Spinal cord (tissue), 10 donors: ENCODE data around the gene TAOK2. TPM values are rescaled to one million over a fixed set of nuclear protein-coding genes. Genes with fewer than 3 reads are reported as not detected.

Source experiments
- DNase-seq, 6 donors: peaks; one replicate each; pipeline versions ENCODE4 v3.0.0 to v3.0.0-alpha.2; 2013 to 2015; ENCODE audit warnings: low spot score in 6 of 6, low read depth in 4 of 6
- H3K27ac ChIP-seq: one replicate; pipeline ENCODE4 v1.5.1; 2013; ENCODE audit warnings: low read depth, low read length, control low read depth
- H3K27me3 ChIP-seq: one replicate; pipeline ENCODE4 v1.6.1; 2013; ENCODE audit warnings: low read length; ENCODE audit not compliant: control insufficient read depth, insufficient read depth
- H3K36me3 ChIP-seq: one replicate; pipeline ENCODE4 v1.6.1; 2013; ENCODE audit warnings: low read length; ENCODE audit not compliant: control insufficient read depth, insufficient read depth
- H3K4me1 ChIP-seq: one replicate; pipeline ENCODE4 v1.6.1; 2013; ENCODE audit warnings: low read length; ENCODE audit not compliant: control insufficient read depth, insufficient read depth
- H3K4me3 ChIP-seq: one replicate; pipeline ENCODE4 v1.5.1; 2013; ENCODE audit warnings: low read depth, low read length, control low read depth
- H3K9me3 ChIP-seq: one replicate; pipeline ENCODE4 v1.6.1; 2013; ENCODE audit warnings: low read length; ENCODE audit not compliant: control insufficient read depth, insufficient read depth
- WGBS: methylation state at CpG from one replicate; pipeline ENCODE4 v1.1.5; 2013; ENCODE audit warnings: missing lambda C conversion rate; ENCODE audit not compliant: insufficient coverage; 5-methylcytosine and 5-hydroxymethylcytosine counted together
- polyA plus RNA-seq, 2 donors: library from polyadenylated mRNA; unstranded; fragments of 120-200 nt; gene quantifications; one replicate each; pipeline ENCODE4 v1.2.1, GENCODE V29; 2013; ENCODE audit not compliant: insufficient read length in 2 of 2
- total RNA-seq, 2 donors: library from RNA; depleted of rRNA in 1 of 2; stranded (reverse); fragments of 120-200 nt in 1 of 2; fragments of >200 nt in 1 of 2; gene quantifications; one replicate each; pipeline versions ENCODE4 v1.2.3 to v1.2.4, GENCODE V29; 2013 to 2014
- donor health status: healthy.

Gene TAOK2
- total and polyA plus RNA-seq, 4 donors = 42.2 to 87.1 (median 66.5) TPM

DNA sequence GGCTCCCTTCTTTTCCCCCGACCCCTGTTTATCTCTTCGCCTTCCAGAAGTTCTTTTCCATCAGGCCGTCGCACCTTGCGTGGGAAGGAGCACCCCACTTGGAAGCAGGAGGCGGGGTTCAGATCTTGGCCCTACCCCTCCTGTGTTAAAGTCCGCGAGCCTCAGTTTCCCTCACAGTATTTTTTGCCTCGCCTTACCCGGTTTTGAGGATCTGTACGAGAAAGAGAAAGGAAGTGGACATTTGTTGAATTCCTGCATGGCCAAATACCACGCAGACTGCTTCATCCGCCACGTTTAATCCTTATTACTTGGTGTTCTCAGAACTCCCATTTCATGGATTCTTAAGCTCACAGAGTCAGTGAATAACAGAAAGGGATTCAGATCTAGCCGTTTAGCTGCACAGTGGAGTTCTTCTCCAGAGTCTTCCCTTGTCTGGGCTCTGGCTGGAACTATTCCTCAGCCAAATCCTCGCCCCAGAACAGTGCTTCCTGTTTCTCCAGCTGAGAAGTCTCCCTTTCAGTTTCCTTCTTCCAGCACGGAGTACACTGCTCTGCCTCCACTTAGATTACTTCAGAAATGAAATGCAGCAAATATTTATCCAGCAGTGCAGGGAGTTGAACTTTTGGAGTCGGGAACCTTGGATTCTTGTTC, 11.2 kb upstream of the TAOK2 start:
- Histone ChIP-seq H3K27ac (peak overlapping the region; percentile 80), H3K4me1 (peaks cover 17% of the 10 kb centered on the region), H3K36me3 (no peaks in the 10 kb centered on the region), H3K4me3 (peak overlapping the region; percentile 86), H3K27me3 (no peaks in the 10 kb centered on the region), H3K9me3 (no peaks in the 10 kb centered on the region)
- DNase-seq = peak in 2 of 6 donors; percentile 10 to 23
- WGBS = 20% methylated on average over 13 of the region's 18 CpGs

DNA sequence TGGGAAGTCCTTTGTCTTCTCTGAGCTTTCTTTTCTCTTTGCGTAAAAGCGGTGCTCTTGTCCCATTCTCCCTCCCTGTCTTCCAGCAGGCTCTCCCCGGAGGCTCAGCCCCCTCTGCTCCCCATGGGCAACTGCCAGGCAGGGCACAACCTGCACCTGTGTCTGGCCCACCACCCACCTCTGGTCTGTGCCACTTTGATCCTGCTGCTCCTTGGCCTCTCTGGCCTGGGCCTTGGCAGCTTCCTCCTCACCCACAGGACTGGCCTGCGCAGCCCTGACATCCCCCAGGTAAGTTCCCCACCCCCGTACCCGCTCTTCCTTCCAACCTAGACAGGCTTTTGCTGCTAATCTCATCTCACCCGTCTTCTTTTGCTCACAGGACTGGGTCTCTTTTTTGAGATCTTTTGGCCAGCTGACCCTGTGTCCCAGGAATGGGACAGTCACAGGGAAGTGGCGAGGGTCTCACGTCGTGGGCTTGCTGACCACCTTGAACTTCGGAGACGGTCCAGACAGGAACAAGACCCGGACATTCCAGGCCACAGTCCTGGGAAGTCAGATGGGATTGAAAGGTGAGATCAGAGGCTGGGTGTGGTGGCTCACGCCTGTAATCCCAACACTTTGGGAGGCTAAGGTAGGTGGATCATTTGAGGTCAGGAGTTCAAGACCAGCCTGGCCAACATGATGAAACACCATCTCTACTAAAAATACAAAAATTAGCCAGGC, 10.5 kb upstream of the TAOK2 start:
- peak overlapping the region; percentile 80 for H3K27ac ChIP-seq
- 87% methylated on average over 13 of the region's 14 CpGs for WGBS
- peak overlapping the region; percentile 86 for H3K4me3 ChIP-seq
- no peak for DNase-seq
- peaks cover 3% of the 10 kb centered on the region for H3K36me3 ChIP-seq
- no peaks in the 10 kb centered on the region for H3K27me3 ChIP-seq
- H3K9me3 ChIP-seq = no peaks in the 10 kb centered on the region
- peaks cover 17% of the 10 kb centered on the region for H3K4me1 ChIP-seq

DNA sequence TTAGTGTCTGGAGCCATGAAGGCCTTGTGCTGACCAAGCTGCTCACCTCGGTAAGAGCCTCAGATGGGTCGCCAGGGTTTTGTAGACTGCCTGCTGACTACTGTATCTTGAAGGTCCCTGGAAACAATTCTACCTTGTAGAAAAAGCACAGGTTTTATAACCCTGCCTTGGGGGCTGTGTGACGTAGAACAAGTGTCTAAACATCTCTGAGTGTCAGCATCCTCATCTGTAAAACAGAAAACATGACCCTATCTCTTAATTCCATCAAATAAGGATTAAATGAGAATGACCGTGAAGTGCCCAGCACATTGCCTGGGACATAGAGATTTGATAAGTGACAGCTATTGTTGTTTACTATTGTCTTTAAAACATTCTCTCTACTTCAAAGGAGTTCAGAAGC, 5.5 kb upstream of the TAOK2 start:
- Histone ChIP-seq H3K27ac (no peak overlapping the region), H3K9me3 (no peaks in the 10 kb centered on the region), H3K27me3 (no peaks in the 10 kb centered on the region), H3K36me3 (peaks cover 30% of the 10 kb centered on the region), H3K4me1 (peaks cover 3% of the 10 kb centered on the region), H3K4me3 (no peak overlapping the region)
- no peak for DNase-seq
- 89% methylated on average over 2 of the region's 4 CpGs for WGBS

DNA sequence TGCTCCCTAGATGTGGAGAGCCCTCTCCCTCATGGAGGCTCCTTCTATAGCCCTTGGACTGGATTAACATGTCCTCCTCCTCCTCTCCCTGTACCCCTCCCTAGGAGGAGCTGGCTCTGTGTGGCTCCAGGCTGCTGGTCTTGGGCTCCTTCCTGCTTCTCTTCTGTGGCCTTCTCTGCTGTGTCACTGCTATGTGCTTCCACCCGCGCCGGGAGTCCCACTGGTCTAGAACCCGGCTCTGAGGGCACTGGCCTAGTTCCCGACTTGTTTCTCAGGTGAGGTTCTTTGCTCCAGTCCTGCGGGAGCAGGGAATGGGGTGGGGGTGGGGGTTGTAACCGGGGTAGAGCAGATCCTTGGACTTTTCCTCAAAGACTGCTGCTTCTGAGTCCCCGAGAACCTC, 2.4 kb upstream of the TAOK2 start:
- no peaks in the 10 kb centered on the region for H3K9me3 ChIP-seq
- H3K27me3 ChIP-seq = no peaks in the 10 kb centered on the region
- peaks cover 30% of the 10 kb centered on the region for H3K36me3 ChIP-seq
- WGBS = 96% methylated on average over 6 of the region's 8 CpGs
- no peak overlapping the region for H3K4me3 ChIP-seq
- H3K4me1 ChIP-seq = peaks cover 20% of the 10 kb centered on the region
- DNase-seq = no peak
- no peak overlapping the region for H3K27ac ChIP-seq

DNA sequence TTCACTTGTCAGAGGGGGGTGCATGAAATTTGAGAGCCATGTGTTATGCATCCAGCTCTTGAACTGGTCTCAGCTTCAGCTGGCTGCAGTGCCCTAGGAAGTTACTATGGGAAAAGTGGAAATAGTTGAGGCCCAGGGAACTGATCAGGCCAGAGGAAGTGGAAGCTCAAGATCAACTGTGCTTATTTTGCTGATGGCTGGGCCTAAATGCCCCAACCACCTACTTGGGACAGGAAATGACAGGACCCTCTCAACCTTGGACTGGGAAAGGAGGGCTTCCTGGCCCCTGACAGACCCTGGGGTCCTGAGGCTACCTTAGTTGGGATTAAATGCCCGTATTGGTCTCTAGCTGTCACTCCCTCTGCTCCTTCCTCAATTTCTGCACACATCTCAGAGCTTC, 1.2 kb upstream of the TAOK2 start:
- DNase-seq = no peak
- 100% methylated on average over 1 of the region's 1 CpG for WGBS
- H3K27ac ChIP-seq = no peak overlapping the region
- H3K9me3 ChIP-seq = no peaks in the 10 kb centered on the region
- peaks cover 31% of the 10 kb centered on the region for H3K4me1 ChIP-seq
- peaks cover 35% of the 10 kb centered on the region for H3K36me3 ChIP-seq
- no peak overlapping the region for H3K4me3 ChIP-seq
- H3K27me3 ChIP-seq = no peaks in the 10 kb centered on the region

DNA sequence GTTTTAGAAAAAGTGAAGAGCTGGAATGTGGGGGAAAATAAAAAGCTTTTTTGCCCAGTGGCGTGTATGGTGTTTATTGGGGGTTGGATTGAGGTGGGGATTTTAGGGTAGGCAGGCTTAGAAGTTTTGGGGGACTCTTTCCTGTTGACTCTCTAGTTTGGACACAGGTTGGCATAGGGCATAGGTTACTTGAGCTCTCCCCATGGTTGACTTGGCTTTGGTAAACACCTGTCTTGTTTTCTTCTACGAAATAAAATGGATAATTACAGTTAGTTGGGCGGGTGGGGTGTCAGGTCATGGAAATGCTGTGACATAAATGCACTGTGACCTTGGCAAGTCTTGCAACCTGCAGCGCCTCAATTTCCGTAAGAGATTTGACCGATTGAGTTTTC, 680 bp upstream of the TAOK2 start:
- Histone ChIP-seq H3K27ac (peak overlapping the region; percentile 52), H3K36me3 (peaks cover 38% of the 10 kb centered on the region), H3K27me3 (no peaks in the 10 kb centered on the region), H3K4me3 (no peak overlapping the region), H3K9me3 (no peaks in the 10 kb centered on the region), H3K4me1 (peaks cover 36% of the 10 kb centered on the region)
- WGBS = 66% methylated on average over 6 of the region's 6 CpGs
- no peak for DNase-seq

DNA sequence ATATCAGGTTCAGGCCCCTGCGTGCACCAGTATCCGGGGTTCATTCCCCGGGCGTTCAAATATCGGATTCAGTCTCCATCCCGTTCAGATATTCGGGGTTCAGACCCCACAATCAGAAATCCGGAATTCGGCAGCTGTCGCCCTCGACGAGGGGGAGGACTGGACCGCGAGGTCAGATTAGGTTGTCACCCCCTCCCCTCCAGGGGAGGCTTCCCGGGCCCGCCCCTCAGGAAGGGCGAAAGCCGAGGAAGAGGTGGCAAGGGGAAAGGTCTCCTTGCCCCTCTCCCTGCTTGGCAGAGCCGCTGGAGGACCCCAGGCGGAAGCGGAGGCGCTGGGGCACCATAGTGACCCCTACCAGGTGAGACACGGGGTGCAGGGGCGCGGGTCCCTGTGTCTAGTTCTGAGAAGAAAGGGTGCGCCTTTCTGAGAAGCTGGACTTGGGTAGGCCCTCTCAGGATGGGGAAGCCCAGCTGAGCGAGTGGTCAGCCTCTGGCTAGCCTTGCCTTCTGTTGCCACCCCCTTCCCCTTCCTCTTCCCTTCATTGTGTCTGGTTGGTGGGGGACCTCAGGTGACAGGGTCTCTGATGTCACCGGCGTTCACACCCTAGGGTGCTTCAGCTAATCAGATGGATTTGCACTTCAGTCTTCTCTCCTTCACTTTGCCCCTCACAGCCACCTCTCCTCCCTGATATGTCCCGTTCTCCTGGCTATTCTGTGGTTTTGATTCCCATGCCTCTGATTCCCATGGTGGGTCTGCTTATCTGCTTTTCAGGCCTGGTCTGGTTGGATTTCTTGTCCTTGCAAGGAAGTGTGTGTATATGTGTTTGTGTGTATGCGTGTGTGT, 844 bp downstream of the TAOK2 start:
- DNase-seq = peak in 2 of 6 donors; percentile 24 to 30
- Histone ChIP-seq H3K36me3 (peaks cover 42% of the 10 kb centered on the region), H3K9me3 (no peaks in the 10 kb centered on the region), H3K27me3 (no peaks in the 10 kb centered on the region), H3K4me1 (peaks cover 37% of the 10 kb centered on the region), H3K4me3 (peak overlapping the region; percentile 98), H3K27ac (peak overlapping the region; percentile 96)
- WGBS = 1% methylated on average over 20 of the region's 31 CpGs

DNA sequence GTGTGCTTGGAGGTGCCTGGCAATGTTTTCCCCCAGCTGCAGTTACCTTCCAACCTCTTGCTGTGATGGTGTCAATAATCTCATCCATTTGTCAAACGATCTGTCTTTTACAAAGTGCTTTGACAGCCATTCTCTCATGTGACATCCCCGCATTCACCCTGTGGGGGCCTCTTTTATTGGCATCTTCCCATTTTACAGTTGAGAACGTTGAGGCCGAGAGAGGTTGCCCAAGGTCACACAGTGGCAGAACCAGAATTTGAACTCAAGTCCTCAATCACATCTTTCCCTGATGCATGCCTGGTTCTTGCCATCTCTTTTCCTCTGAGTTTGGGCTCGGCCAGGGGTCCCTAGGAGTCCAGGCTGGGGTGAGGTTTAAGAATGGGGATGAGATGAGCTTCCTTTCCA, 1.5 kb downstream of the TAOK2 start:
- H3K27me3 ChIP-seq = no peaks in the 10 kb centered on the region
- no peak for DNase-seq
- H3K27ac ChIP-seq = no peak overlapping the region
- H3K4me1 ChIP-seq = peaks cover 37% of the 10 kb centered on the region
- H3K9me3 ChIP-seq = no peaks in the 10 kb centered on the region
- peaks cover 42% of the 10 kb centered on the region for H3K36me3 ChIP-seq
- H3K4me3 ChIP-seq = peak overlapping the region; percentile 98
- 69% methylated on average over 4 of the region's 5 CpGs for WGBS

DNA sequence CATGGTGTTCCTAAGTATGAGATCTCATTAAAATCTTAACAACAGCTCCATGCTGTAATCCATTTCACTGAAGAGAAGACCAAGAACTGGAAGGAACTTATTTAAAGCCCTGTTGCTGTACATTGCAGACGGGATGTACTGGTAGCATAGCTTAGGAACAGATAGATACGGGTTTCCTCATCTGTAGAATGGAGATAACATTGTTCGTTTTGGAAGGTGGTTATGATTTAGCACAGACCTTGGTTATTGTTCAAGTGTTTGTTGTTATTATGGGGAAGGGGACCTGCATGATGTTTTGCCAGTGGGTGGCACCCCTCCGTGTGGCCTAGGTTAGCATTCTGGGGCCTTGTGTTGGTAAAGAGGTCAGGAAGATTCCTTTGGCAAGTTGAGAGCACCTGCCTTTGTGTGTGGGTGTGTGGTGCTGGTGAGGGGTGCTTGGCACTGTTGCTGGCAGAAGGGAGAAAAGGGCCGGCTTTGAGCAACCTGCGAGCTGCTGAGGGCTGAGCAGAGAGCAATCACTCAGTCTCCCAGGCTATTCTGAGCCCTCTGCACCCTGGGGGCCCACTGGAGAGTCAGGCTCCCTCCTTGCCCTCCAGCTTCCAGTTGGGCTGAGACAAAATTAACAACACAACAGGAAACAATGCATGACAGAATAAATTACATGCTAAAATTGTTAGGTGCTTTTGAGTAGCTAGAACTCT, 2.3 kb downstream of the TAOK2 start:
- DNase-seq = no peak
- WGBS = 19% methylated on average over 6 of the region's 6 CpGs
- Histone ChIP-seq H3K36me3 (peaks cover 39% of the 10 kb centered on the region), H3K4me3 (peak overlapping the region; percentile 19), H3K27me3 (no peaks in the 10 kb centered on the region), H3K27ac (no peak overlapping the region), H3K9me3 (no peaks in the 10 kb centered on the region), H3K4me1 (peaks cover 37% of the 10 kb centered on the region)
